NCI-H82 (cell line): Measurements from ENCODE around the gene GMEB2.
"Not testable (repeated sequence)": the region's sequence is repeated elsewhere in the genome, so short reads cannot be mapped to it uniquely, and the experiment has no call there.

Experiments used
- DNase-seq: peaks from one replicate; lab custom pipeline; 2025; lab: John Stamatoyannopoulos, UW

GMEB2 gene

GRCh38 chr20:63612276-63612931, 14.5 kb downstream of the GMEB2 start:
- DNase-seq: no peak

GRCh38 chr20:63611646-63612045, 15.3 kb downstream of the GMEB2 start:
- DNase-seq: no peak

- DNase-seq: no peak
Measured at GRCh38 chr20:63610581-63611435, 16.1 kb downstream of the GMEB2 start.

GRCh38 chr20:63606686-63607085, 20.2 kb downstream of the GMEB2 start:
- DNase-seq: no peak

GRCh38 chr20:63602321-63602720, 24.6 kb downstream of the GMEB2 start:
- DNase-seq: no peak

GRCh38 chr20:63601679-63602078, 25.2 kb downstream of the GMEB2 start:
- not testable (repeated sequence) for DNase-seq

GRCh38 chr20:63599396-63600050, 27.4 kb downstream of the GMEB2 start:
- no peak for DNase-seq

- no peak for DNase-seq
Measured at GRCh38 chr20:63598479-63599395, 28.2 kb downstream of the GMEB2 start.

- no peak for DNase-seq
Measured at GRCh38 chr20:63597651-63598478, 29.0 kb downstream of the GMEB2 start.

GRCh38 chr20:63596423-63596822, 30.5 kb downstream of the GMEB2 start:
- DNase-seq: no peak

- no peak for DNase-seq
Measured at GRCh38 chr20:63595416-63596127, 31.3 kb downstream of the GMEB2 start.

GRCh38 chr20:63594043-63594561, 32.8 kb downstream of the GMEB2 start:
- DNase-seq: no peak

- no peak for DNase-seq
Measured at GRCh38 chr20:63592661-63593060, 34.2 kb downstream of the GMEB2 start.

GRCh38 chr20:63591786-63592355, 35.0 kb downstream of the GMEB2 start:
- DNase-seq: no peak

GRCh38 chr20:63591147-63591533, 35.8 kb downstream of the GMEB2 start:
- no peak for DNase-seq

GRCh38 chr20:63590218-63591146, 36.4 kb downstream of the GMEB2 start:
- DNase-seq: no peak

- DNase-seq: no peak
Measured at GRCh38 chr20:63589261-63590217, 37.4 kb downstream of the GMEB2 start.
